Colonic mucosa (tissue), 4 donors: Measurements from ENCODE around the gene RNF43. TPM values are rescaled to one million over a fixed set of nuclear protein-coding genes. Genes with fewer than 3 reads are reported as not detected.
A peak's percentile ranks its signal among the peaks of the same experiment; 100 is the strongest.

Experiments
- DNase-seq: peaks from one replicate; pipeline ENCODE4 v3.0.0-alpha.2; 2020
- H3K27ac ChIP-seq: fragments of 200-600 bp; one replicate; pipeline ENCODE4 v1.8.0; 2021
- H3K27me3 ChIP-seq: fragments of 200-600 bp; one replicate; pipeline ENCODE4 v1.8.0; 2021
- H3K36me3 ChIP-seq: fragments of 200-600 bp; one replicate; pipeline ENCODE4 v1.8.0; 2021
- H3K4me1 ChIP-seq: fragments of 200-600 bp; one replicate; pipeline ENCODE4 v1.8.0; 2021; ENCODE audit warnings: mild to moderate bottlenecking
- H3K4me3 ChIP-seq: fragments of 200-600 bp; one replicate; pipeline ENCODE4 v1.8.0; 2021
- H3K9ac ChIP-seq, 2 donors: one replicate each; pipeline ENCODE4 v1.7.0; 2013; ENCODE audit warnings: control low read depth in 2 of 2, low read depth in 2 of 2, low read length in 2 of 2
- H3K9me3 ChIP-seq: fragments of 200-600 bp; one replicate; pipeline ENCODE4 v1.8.0; 2021
- intact Hi-C: fragments of 100-400 bp; cut with DNase I; formaldehyde crosslinking; loops from one replicate; pipeline ENCODE4 v1.14.1; 2022
- total RNA-seq, 2 donors: library from RNA; stranded (reverse); fragmentation: NEBNext Ultra II Directional in 1 of 2; extraction: Animal tissue kit (Norgen Biotek cat#: 25700) in 1 of 2; gene quantifications; one replicate each; pipeline ENCODE4 v1.2.1, GENCODE V29; 2021
- TF ChIP-seq, protein P1 (sequence below): fragments of 200-600 bp; IDR thresholded peaks from one replicate; pipeline ENCODE4 v1.8.0; 2022; ENCODE audit warnings: antibody characterized with exemption, mild to moderate bottlenecking
- donor health status: healthy.
- donor health status: DM: no; HTN: no; CAD: no.
- donor health status: DM: no; HTN: no; CAD: no.

The RNF43 gene
- total RNA-seq, 2 donors from 2014 or later = 38.5 to 51.2 TPM

- Histone ChIP-seq H3K4me1 (peaks cover 25% of the 10 kb centered on the region), H3K9ac (peak overlapping the region in 1 of 2 donors; percentile 60), H3K4me3 (no peak overlapping the region), H3K27me3 (no peaks in the 10 kb centered on the region), H3K9me3 (no peaks in the 10 kb centered on the region), H3K27ac (peak overlapping the region; percentile 63), H3K36me3 (no peaks in the 10 kb centered on the region)
- TF ChIP-seq, protein P1, sequence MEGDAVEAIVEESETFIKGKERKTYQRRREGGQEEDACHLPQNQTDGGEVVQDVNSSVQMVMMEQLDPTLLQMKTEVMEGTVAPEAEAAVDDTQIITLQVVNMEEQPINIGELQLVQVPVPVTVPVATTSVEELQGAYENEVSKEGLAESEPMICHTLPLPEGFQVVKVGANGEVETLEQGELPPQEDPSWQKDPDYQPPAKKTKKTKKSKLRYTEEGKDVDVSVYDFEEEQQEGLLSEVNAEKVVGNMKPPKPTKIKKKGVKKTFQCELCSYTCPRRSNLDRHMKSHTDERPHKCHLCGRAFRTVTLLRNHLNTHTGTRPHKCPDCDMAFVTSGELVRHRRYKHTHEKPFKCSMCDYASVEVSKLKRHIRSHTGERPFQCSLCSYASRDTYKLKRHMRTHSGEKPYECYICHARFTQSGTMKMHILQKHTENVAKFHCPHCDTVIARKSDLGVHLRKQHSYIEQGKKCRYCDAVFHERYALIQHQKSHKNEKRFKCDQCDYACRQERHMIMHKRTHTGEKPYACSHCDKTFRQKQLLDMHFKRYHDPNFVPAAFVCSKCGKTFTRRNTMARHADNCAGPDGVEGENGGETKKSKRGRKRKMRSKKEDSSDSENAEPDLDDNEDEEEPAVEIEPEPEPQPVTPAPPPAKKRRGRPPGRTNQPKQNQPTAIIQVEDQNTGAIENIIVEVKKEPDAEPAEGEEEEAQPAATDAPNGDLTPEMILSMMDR = no peak
- DNase-seq = no peak
- intact Hi-C loops = no loop called here
Measured at GRCh38 chr17:58378733-58379510, 38.4 kb downstream of the RNF43 start.

DNA sequence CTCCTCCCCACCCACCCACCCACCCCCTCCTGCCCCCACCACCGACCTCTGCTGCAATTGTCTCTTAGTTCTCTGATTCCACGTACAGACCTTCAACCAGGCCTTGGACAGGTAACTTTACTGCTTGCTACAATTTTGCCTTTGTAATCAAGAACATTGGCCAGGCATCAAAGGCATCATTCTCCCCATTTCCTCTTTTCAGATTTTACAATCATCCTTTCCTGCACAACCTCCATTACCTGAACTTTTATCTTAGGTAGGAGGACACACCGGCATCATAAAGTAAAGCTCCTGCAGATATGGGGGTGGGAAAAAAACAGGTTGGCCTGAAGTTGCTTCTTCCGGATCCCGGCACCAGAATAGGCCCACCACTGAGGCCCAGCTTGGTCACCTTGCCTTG is 39.7 kb downstream of the RNF43 start:
- Histone ChIP-seq H3K27me3 (no peaks in the 10 kb centered on the region), H3K4me3 (no peak overlapping the region), H3K36me3 (no peaks in the 10 kb centered on the region), H3K9me3 (no peaks in the 10 kb centered on the region), H3K9ac (peak overlapping the region in 1 of 2 donors; percentile 48), H3K27ac (peak overlapping the region; percentile 63), H3K4me1 (peaks cover 20% of the 10 kb centered on the region)
- intact Hi-C loops = no loop called here
- TF ChIP-seq, protein P1 = no peak
- peak; percentile 61 for DNase-seq

DNA sequence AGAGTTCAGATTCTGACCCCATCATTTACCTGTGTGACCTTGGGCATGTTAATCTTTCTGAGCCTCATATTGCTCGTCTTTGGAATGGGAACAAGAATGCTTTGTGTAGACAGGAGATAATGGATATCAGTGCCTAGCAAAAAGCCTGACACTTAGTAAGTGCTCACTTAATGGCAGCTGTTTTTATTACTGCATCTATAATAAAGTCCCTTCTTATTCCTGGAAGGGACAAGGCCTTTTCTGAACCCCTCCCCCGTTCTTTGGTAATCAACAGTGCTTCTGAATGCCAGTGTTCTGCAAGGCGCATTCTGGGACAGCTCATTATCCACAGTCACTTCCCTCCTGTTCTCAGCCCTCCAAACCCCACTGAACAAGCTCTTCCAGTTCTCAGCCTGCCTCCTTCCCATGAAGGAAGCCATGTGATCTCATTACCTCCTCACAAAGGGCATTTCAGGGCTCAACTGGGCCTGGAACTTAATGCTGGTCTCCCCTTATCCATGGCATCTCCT is 40.2 kb downstream of the RNF43 start:
- no peaks in the 10 kb centered on the region for H3K9me3 ChIP-seq
- H3K9ac ChIP-seq = peak overlapping the region in 1 of 2 donors; percentile 72
- peak; percentile 80 for DNase-seq
- peaks cover 20% of the 10 kb centered on the region for H3K4me1 ChIP-seq
- peak overlapping the region; percentile 68 for H3K27ac ChIP-seq
- no peak overlapping the region for H3K4me3 ChIP-seq
- intact Hi-C loops = no loop called here
- TF ChIP-seq, protein P1 = no peak
- no peaks in the 10 kb centered on the region for H3K36me3 ChIP-seq
- H3K27me3 ChIP-seq = no peaks in the 10 kb centered on the region

DNA sequence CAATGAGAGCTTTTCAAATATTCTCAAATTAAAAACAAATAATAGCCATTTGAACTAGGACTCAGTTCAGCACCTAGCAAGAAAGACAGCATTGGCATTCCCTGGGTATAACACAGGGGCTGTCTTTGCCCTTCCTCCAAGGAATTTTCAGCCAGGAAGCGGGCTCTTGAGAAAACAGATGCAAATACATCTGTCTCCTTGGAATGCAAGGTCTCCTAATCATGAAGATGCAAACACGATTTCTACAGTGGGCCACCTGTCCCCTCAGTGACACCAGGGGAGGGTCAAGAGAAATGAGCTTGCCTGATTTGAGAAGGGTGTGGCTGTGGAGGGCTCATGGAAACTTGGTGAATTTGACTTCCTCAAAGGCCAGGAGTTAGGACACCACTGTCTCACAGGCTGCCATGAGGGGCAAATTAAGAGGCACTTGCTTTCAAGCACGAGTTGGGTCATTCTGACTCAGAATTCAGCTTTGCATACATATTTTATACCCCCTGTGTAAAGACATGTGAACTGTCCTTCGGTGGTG is 40.8 kb downstream of the RNF43 start:
- H3K9me3 ChIP-seq = no peaks in the 10 kb centered on the region
- peak; percentile 20 for DNase-seq
- peaks cover 20% of the 10 kb centered on the region for H3K4me1 ChIP-seq
- TF ChIP-seq, protein P1 = no peak
- H3K9ac ChIP-seq = peak overlapping the region in 1 of 2 donors; percentile 72
- intact Hi-C loops = no loop called here
- H3K36me3 ChIP-seq = no peaks in the 10 kb centered on the region
- no peak overlapping the region for H3K4me3 ChIP-seq
- peak overlapping the region; percentile 68 for H3K27ac ChIP-seq
- no peaks in the 10 kb centered on the region for H3K27me3 ChIP-seq

DNA sequence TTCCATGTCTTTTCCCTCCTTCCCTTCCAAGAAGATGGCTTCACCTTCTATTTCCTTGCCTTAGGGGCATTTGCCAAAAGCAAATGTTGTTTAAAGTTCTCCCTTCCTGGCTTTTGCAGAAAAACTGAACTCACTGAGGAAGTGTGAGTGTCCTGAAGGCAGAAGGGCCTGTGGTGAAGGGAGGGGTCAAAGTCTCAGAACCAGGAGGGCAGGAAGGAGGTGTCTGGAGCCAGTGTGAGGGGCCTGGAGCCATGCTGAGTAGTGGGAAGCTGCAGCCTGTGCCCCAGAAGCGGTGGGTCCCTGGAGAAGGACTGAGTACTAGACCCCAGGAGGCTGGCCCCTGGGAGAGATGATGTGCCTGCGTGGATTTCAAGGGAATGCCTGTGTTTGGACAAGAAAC is 41.5 kb downstream of the RNF43 start:
- TF ChIP-seq, protein P1 = no peak
- peak; percentile 52 for DNase-seq

More for the DNA sequence above, 41.5 kb downstream of the RNF43 start:
- intact Hi-C loops = no loop called here
- H3K9ac ChIP-seq = peak overlapping the region in 1 of 2 donors; percentile 72
- H3K27ac ChIP-seq = peak overlapping the region; percentile 68
- no peak overlapping the region for H3K4me3 ChIP-seq
- peaks cover 20% of the 10 kb centered on the region for H3K4me1 ChIP-seq
- H3K36me3 ChIP-seq = no peaks in the 10 kb centered on the region
- no peaks in the 10 kb centered on the region for H3K9me3 ChIP-seq
- H3K27me3 ChIP-seq = no peaks in the 10 kb centered on the region
